Activated CD4-positive, alpha-beta T cell treated with anti-CD3 and anti-CD28 coated beads for 4 hours (primary cell): Measurements from ENCODE around the gene CAPN10.

Experiments used
- DNase-seq, 2 donors: peaks; one replicate each; pipeline ENCODE4 v3.0.0-alpha.2; 2020

Gene CAPN10

DNA sequence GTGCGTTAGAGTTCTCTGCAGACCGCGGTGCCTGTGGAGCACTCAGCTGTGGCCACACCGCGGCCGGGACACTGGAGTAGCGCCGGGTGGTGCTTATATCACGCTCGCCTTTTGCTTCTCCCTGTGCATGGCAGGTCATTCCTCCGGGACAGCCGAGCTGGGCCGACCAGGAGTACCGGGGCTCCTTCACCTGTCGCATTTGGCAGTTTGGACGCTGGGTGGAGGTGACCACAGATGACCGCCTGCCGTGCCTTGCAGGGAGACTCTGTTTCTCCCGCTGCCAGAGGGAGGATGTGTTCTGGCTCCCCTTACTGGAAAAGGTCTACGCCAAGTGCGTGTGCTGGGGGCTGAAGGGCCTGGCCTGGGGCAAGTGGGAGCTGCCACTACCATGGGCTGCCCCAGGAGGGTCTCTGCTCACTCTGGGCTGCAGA lies 4.2 kb downstream of the CAPN10 start:
- DNase-seq, result no peak

DNA sequence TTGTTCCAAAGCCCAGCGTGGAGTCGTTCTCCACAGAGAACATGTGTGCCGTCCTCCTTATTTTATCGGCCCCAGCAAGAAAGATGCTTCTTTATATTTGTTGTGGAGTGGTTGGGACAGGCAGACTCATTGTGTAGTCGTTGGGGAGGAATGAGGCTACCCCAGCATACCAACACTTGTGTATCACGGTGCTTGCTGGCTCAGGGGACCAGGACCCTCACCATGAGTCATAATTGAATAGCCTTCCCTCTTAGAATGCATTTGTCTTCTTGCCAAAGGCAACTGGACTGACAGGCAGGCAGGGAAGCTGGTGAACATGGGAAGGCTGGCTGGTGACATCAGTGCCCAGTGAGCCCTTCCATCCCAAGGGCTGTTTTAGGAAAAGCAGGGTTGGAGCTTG lies 4.7 kb downstream of the CAPN10 start:
- no peak for DNase-seq

DNA sequence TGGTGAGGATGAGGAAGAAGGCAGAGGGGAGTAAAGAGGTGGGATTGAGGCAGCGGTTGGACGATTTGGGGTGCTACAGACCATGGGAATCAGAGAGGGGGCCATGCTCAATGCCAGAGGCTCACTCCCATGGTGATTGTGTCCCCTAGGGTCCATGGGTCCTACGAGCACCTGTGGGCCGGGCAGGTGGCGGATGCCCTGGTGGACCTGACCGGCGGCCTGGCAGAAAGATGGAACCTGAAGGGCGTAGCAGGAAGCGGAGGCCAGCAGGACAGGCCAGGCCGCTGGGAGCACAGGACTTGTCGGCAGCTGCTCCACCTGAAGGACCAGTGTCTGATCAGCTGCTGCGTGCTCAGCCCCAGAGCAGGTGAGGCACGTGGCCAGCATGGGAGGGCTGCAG lies 5.2 kb downstream of the CAPN10 start:
- no peak for DNase-seq

DNA sequence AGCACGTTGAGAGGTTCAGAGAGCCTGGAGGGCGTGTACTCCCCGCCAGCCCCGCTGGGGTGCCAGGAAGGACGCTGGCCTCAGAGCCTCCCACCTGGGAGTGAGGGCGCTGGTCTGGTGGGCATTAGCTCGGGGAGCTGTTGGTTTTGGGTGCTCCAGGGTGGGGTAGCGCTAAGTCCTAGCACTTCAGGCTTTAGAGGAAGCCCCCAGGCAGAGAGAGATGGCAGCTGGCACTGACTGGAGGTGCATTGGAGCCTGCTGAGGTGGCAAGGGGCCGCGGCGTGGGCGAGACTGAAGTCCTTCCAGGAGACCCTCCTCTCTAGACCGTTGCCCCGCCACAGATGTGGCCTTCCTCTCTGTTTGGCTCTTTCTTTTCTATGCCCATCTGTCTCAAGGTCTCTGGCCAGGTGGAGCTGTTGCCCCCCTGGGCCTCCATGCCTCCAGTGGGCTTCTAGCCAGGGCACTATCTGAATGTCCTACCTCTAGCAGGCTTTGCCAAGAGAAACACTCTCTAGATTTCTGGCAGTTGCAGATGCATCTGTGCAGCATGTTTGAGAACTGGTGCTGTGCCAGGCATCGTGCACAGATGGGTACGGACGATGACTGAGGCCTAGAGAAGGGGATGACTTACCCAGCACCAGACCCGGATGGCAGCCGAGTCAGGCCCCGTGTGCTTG lies 6.6 kb downstream of the CAPN10 start:
- no peak for DNase-seq

DNA sequence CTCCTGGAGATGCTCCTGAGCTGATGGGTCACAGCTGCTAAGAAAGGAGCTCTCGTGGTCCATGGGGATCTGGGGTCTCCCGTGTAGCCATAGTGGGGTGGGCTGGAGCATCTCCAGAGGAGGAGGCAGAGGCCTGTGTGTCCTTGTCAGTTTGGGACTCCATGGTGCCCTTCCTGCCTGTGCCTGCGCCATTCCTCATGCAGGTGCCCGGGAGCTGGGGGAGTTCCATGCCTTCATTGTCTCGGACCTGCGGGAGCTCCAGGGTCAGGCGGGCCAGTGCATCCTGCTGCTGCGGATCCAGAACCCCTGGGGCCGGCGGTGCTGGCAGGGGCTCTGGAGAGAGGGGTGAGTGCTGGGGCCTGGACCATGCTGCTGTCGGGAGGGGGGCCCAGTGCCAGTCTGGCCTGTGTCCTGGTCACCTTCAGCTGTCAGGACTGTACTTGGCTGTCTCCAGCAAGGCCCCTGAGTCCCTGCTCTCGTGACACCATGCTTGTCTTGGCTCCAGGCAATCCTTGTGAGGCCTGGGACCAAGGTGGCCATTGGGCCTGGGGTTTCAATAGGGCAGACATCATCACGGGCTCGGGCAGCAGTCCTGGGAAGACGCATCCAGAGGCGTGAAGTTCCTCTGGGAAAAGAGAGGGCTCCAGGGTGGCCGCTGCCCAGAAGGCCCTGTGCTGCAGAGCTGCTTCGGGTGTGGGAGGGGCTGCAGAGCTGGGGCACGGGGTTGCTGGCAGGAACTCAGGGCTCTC lies 7.3 kb downstream of the CAPN10 start:
- no peak for DNase-seq

DNA sequence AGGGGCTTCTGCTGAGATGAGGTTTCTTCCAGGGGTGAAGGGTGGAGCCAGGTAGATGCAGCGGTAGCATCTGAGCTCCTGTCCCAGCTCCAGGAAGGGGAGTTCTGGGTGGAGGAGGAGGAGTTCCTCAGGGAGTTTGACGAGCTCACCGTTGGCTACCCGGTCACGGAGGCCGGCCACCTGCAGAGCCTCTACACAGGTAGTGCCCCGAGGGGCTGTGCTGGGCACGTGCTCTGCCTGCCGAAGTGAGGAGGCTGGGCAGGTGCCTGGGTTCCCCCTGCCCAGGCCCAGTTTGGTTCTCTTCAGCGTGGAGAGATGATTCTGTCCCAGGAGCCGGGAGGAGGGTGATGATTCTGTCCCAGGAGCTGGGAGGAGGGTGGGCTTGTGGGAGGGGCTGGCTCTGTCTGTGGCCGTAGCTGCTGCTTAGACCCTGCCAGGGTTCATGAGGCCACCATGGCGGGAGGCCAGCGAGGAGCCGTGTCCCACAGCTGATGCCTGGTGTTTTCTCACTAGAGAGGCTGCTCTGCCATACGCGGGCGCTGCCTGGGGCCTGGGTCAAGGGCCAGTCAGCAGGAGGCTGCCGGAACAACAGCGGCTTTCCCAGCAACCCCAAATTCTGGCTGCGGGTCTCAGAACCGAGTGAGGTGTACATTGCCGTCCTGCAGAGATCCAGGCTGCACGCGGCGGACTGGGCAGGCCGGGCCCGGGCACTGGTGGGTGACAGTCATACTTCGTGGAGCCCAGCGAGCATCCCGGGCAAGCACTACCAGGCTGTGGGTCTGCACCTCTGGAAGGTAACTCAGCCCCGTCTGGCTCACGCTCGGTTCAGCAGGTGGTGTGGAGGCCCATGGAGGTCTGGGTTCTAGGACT lies 8.2 kb downstream of the CAPN10 start:
- DNase-seq, result no peak

DNA sequence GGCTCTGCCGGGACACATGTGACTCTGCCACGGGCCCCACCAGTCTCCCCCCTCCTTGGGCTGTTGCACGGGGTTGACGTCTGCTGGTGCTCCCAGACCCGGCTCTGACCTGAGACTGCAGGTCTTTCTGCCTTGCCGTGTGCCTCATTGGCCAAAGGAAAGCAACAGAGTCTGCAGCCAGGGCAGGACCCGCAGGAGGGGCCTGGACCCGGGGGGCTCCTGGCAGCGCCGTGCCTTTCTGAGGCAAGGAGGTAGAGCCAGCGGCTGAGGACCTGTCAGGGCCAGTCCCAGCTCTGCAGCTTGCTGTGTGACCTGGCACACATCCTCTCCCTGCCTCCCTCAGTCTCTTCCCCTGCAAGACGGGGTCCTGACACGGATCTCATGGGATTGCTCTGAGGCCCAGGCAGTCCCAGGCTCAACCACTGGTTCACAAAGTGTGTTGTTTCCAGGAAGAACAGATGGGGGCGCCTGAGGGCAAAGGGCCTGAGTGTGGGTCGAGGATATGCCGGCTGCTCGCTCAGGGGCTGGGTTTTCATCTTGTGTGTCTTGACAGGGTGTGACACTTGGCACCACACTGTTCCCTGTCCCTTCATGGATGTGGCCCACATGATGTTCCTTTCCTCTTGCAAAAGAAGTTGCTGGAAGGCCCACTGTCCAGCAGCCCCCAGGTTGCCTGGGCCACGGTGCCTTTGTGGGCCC lies 9.0 kb downstream of the CAPN10 start:
- peak in 1 of 2 donors; percentile 20 for DNase-seq

DNA sequence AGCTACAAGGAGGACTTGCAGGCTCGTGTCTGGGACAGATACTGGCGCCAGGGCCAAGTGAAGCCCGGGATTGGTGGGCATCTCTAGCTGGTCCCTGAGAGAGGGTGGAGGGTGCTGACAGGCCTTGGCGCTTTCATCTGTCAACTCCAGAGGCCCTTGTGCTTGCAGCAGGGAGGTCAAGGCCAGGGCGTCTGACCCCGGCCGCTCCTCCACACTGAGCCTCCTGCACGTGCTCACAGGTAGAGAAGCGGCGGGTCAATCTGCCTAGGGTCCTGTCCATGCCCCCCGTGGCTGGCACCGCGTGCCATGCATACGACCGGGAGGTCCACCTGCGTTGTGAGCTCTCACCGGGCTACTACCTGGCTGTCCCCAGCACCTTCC lies 9.5 kb downstream of the CAPN10 start:
- DNase-seq, result no peak

DNA sequence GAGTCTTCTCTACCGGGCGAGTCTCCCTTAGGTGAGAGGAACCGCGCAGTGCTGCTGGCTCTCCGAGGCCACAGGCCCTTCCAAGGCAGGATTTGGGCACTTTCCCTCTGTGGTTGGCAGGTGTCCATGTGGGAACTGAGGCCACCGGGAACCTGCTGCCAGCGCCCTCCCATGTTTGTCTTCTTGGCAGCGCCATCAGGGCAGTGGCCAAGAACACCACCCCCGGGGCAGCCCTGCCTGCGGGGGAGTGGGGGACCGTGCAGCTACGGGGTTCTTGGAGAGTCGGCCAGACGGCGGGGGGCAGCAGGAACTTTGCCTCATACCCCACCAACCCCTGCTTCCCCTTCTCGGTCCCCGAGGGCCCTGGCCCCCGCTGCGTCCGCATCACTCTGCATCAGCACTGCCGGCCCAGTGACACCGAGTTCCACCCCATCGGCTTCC lies 10.0 kb downstream of the CAPN10 start:
- DNase-seq, result no peak

DNA sequence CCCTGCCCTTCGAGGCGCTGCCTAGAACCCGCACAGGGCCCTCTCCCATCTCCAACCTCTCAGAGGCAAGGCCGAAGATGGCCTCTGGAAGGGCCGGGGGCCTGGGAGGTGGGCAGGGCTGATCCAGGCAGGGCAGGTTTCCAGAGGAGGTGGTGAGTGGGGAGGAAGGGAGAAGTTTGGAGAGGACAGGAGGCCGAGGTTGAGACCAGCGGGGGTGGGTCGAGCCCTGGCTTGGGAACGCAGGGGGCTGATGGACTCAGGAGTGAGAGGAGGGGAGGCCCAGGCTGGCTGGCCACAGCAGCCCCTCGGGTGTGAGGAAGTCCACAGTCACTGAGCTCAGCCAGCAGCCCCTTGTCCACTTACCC lies 10.5 kb downstream of the CAPN10 start:
- no peak for DNase-seq

DNA sequence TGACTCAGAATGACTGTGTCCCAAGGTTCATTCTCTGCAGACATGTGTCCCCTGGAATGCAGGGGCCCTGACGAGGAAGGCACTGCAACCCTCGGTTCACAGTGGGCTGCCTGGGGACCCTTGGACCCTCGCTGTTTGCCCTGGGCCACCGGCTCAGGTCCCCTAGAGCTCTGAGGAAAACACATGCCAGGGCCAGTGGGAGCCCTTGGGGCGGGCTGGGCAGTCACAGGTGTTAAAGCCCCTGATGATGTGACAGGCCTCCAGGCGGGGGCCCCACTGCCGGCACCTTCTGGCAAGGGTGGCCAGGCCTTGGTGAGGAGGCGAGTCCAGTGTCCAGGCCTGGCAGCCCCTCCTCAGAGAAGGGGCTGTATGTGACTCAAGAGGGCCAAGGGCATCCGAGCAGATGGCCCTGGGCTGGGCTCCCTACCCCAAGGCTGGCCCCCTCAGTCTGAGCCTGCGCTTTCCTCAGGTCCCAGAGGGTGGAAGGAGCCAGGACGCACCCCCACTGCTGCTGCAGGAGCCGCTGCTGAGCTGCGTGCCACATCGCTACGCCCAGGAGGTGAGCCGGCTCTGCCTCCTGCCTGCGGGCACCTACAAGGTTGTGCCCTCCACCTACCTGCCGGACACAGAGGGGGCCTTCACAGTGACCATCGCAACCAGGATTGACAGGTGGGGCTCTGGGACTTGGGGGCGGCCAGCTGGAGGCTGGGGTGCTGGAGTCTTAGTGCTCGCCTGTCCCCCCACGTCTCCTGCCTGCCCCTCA lies 11.1 kb downstream of the CAPN10 start:
- no peak for DNase-seq

DNA sequence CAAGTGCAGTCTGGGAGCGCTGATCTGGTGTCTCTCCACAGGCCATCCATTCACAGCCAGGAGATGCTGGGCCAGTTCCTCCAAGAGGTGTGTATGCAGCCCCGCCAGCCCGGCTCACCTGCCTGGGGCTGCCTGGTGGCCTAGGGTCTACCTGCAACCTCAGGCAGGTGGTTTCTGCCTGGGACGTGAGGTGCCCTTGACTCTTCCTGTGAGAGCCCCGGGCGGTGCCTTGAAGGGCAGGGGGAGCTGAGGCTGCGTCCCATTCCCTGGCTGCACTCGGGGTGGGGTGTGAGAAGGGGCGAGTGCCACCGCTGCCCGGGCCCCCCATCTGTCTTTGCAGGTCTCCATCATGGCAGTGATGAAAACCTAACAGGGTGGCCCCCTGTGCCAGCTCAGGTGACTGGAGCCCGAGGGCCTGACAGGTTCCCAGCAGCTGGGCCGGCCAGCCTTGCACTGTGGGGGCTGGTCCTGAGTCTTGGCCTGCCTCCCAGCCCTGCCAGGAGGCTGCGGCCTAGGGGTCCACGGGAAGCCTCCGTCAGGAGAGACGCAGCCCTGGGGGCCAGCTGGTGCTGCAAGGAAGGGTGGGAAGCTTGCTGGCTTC lies 11.9 kb downstream of the CAPN10 start:
- no peak for DNase-seq

DNA sequence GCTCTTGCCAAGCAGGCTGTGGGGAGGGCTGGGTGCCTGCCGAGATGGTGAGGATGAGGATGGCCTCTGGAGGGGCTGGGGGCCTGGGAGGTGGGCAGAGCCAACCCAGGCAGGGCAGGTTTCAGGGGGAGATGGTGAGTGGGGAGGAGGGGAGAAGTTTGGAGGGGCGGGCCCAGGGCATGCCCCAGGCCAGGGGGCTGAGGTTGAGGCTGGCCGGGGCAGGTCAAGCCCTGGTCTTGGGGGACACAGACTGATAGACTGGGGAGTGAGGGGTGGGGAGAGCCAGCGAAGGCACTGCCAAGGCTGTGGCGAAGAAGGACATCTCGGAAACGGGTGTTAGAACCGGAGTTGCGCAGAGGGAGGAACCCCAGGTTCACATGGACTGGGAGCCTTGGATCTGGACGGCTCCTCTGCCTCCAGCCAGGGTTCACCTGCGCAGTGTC lies 12.6 kb downstream of the CAPN10 start:
- no peak for DNase-seq

DNA sequence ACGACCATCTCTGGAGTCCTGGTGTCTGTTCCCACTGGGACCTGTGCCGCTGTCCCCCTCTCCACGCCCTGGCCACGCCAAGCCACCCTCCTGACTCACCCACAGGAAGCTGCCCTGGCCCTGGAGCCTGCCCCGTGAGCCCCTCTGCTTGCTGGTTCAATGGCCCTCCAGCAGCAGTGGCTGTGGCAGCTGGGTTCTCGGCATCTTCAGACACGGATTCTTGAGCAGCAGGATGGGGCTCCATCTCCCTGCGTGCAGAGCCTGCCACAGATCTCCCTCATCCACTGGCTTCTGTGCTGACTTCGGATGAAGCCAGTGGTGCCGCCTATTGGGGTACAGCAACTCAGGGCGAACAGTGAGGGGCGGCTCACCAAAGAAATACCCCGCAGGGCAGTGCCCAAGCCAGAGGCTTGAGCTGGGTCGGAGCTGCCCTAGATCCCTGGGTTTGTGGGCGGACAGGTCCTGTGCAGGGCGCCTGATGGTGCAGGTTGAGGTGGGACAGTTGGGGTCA lies 14.0 kb downstream of the CAPN10 start:
- DNase-seq, result no peak

DNA sequence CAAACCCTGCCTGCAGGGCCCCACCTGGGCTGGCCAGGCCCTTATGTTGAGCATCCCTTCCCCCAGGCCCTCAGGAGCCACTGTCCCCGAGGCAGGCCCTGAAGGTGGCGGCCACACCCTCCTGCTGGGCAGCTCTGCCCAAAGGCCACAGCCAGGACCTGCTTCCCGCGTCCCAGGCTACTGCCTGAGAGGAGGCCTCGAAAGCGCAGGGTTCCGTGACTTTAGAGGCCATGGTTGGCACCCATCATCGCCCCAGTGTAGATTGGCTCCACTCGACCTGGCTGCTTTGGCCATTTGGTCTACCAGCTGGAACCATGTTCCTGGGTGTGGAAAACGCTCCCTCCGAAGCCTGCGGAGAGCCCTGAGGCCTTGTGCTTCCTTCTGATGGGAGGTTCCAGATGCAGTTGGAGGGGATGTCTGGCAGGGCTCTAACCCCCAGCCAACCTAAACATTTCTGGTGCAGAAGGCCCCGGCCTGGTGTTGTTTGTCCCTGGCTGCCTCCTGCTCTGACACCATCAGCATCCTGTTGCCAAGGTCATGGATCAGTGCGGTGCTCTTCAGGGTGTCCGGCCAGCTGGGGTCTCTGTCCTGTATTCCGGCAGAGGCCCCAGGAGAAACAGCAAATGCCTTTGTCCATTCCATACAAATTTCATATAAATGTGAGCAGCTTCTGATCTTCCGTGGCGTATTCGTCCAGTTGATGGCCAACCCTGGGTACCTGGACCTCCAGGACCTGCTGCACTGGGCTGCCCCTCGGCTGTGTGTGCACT lies 14.7 kb downstream of the CAPN10 start:
- no peak for DNase-seq

DNA sequence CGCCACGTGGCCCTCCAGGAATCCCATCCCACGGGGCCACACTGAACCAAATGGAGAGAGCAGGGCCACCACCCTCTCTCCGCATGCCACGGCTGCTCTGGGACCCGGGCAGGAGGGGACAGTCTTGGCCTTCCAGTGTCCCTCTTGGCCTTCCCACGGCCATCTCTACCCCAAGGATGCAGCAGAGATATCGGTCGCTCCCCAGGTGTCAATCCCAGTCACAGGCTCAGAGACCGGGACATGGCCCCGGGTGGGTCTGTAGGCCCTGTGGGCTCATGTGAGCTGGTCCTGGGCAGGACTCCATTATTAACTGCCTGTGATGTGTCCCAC lies 15.3 kb downstream of the CAPN10 start:
- no peak for DNase-seq

DNA sequence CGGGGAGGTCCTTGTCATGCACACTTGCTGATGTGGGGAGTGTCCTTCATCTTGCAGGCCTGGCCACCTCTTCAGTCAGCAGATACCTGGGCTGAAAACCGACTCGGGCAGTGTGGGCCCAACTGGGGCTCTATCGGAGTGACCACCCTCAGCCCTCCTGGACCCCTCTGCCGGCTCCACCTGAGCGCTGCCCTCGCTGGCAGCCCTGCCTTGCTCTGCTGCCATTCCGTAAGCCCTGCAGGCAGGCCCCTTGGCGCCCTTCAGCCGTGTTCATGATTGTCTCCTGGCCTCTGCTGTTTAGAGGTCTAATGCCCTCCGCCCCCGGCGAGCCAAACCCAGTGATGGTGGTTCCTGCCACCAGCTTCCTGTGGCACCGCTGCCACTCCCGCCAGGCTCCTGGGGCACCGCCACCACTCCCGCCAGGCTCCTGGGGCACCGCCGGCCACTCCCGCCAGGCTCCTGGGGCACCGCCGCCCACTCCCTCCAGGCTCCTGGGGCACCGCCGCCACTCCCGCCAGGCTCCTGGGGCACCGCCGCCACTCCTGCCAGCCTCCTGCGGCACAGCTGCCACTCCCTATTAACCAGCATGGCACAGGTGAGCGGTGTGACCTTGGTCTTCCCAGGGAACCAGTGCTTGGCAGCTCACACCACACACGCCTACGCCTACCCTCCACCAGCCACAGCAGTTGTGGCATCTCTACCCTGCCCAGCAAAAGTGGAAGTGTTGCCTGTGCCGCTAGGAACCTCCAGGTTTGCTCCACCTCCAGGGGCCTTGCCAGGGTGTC lies 15.9 kb downstream of the CAPN10 start:
- no peak for DNase-seq

DNA sequence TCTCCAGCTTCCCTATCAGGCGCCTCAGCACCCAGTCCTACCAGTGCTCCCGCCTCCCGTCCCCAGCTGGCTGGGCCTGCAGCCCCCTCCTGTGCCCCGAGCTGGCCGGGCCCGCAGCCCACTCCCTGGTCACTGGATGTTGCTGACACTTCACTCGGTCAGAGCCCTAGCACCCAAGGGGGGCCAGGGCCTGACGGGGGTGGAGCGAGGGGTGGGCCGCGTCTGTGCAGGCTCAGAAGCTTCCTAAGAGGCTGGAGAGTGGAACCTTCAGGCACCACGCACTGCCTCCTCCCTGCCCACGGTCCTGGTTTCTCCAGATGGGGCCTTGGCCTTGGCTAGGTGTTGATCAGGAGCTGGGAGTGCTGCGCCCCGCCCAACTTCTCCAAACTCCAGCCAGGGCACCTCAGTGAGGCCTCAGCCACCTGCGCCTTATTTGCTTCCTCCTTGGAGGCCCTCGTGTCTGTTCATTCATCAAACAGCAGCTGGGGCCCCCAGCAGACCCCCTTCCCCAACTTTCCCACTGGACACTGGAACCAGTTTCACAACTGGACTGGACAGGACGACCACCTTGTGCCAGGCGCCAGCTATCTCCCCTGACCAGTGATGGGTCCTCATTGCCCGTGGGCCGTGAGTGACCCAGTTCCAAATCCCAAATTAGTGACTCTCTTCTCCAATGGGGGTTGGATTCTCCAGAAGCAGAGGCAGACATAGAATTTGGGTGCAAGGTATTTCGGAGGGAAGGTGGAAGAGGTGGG lies 16.7 kb downstream of the CAPN10 start:
- no peak for DNase-seq

DNA sequence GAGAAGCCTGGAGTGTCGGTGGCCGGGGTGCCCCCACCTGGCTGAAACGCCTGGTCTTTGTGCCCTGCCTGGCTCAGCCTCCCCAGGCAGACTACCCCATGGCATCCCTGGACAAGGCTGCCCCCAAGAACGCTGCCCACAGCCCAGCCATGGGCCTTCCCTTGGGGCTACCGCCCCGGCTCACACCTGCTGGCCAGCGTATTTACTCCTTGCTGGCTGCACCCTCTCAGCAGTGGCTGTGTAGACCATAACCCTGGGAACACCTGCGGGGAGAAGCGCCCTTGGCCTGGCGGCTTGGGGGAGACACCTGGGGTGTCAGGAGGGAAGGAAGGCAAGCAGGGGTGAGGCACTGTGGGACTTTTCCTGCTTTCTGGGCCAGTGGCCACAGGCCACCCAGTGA lies 17.3 kb downstream of the CAPN10 start:
- DNase-seq, result no peak
